ENCODE measurements around the gene FCN3.
A peak's percentile ranks its signal among the peaks of the same experiment; 100 is the strongest.

Gene FCN3

GRCh38 chr1:27336756-27337155 lies 37.9 kb downstream of the FCN3 start:
- no peak for DNase-seq

GRCh38 chr1:27335506-27336422 lies 38.9 kb downstream of the FCN3 start:
- DNase-seq, result no peak

DNA sequence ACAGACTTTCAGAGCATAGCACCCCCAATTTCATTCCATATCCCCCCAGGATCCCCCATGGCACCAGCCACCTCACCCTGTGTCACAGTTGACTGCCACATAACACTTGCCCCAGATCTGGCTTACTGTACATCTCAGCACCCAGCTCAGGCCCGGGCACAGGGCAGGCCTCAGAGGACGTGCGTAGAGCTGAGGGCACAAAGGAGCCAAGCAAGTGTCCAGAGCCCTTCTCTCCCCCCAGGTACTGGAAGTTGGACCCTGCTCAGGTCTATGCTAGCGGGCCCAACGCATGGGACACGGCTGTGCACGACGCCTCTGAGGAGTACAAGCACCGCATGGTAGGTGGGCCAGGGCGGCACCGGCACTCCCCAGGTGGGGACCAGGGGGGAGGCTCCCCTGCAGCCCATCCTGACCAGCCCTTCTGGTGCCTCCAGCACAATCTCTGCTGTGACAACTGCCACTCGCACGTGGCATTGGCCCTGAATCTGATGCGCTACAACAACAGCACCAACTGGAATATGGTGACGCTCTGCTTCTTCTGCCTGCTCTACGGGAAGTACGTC lies 40.8 kb downstream of the FCN3 start:
- no peak for DNase-seq

DNA sequence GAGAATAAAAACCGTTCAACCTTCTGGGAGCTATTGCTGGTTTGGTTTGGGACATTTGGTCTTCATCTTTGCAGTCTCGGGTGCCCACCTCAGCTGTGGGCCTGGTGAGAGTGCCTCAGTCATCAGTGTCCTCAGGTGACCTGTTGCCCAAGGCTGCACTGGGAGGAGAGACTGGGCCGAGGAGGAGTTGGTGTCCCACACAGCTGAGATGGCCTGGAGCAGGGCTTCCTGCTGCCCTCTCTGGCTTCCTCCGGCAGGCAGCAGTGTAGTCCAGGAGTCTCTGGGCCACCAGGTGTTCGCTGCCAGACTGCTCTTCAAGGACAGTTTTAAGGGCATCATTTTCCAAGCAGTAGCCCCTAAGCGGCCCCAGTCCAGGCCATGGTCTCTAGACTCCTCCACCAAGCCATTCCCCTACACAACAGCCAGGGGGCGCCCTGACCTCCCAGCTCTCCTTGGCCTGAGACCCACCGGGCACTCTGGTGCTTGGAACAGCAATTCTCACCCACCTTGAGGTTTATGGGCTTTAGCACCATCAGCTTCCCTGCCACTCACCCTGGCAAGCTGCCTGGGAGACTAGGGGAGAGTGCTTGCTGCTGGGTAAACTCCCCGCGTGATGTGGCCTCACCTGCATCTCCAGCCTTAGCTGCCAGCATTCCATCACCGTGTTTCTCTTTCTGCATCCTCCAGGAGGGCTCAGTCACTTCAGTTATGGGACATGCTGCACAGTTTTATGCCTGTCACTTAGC lies 41.9 kb downstream of the FCN3 start:
- DNase-seq, result peak; percentile 18

- DNase-seq, result no peak
Measured at GRCh38 chr1:27331922-27332321, 42.7 kb downstream of the FCN3 start.

DNA sequence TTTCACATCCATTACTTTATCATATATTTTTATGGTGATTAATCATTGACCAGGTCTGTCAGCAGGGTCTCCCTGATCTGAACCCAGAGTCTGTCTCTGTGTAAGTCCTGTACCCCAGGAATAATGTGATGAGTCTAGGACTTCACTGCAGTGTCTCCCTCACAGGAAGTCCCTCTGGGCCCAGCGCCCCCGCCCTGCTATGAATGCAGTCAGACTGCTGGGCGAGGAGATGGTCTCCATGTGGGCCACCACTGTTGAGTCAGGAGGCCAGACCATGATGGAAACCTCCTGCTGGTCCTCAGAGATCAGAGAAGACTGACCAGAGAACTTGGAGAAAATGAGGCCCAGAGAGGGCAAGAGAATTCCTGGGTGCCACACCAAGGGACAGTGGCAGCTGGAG lies 43.2 kb downstream of the FCN3 start:
- DNase-seq, result no peak

DNA sequence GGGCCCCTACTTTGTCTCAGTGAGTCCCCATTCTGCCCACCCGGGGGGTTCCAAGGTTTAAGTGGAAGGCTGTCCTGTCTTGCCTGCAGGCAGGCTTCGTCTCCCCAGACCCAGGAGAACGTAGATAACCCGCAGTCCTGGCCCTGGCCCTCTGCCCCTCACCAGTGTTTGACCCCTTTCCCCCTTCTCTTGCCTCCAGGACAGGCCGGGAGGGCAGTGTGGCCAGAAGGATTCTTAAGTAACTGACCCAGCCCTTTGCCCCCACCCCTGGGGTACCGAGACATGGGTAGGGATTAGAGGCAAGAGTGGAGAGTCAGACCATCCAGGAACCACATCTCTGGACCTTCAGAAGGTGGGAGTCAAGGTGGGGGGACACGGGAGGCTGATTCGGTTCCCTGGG lies 43.8 kb downstream of the FCN3 start:
- DNase-seq, result no peak

- no peak for DNase-seq
Measured at GRCh38 chr1:27327964-27328363, 46.7 kb downstream of the FCN3 start.

DNA sequence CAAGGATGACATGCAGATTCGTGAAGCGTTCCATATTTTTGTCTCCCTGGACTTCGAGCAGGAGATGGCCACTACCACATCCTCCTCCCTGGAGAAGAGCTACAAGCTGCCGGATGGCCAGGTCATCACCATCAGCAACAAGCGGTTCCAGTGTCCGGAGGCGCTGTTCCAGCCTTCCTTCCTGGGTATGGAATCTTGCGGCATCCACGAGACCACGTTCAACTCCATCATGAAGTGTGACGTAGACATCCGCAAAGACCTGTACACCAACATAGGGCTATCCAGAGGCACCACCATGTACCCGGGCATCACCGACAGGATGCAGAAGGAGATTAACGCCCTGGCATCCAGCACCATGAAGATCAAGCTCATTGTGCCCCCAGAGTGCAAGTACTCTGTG lies 49.3 kb downstream of the FCN3 start:
- DNase-seq, result no peak

- peak; percentile 55 for DNase-seq
Measured at GRCh38 chr1:27322569-27323240, 51.9 kb downstream of the FCN3 start.

DNA sequence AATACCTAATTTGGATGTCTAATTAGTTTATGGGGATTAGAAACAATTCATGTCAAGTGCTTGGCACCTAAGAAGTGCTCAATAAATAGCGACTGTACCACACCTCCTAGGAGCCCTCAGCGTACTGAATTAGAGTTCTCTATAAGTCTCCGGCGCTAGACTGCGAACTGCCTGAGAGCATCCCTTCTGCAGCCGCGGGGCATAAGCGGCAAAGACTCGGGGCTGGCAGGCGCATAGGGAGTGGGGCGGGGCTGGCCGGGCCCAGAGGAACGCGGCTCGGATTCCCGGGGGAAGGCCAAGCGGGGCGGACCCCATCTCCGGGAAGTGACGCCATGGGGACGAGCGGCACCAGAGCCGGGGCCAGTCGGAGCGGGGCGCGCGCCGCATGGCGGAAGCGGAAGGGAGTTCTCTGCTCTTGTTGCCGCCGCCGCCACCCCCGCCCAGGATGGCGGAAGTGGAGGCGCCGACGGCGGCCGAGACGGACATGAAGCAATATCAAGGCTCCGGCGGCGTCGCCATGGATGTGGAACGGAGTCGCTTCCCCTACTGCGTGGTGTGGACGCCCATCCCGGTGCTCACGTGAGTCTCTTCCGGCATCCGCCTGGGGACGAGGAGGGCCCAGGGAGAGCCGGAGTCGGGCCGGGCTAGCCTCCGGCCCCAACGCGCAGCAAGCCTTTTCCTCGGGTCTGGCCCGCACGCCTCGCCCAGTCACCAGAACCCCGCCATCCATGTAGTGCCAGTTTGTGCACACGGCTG lies 52.6 kb downstream of the FCN3 start, which contains the start of gene TMEM222:
TMEM222 (plus strand) TSS at position 351 of the 756 bp plus-strand sequence; CDS start at position 386, 35 bp downstream.
- DNase-seq, result peak; percentile 99
